H1 (cell line): ENCODE measurements around the gene RNU5D-1. TPM values are rescaled to one million over a fixed set of nuclear protein-coding genes. Genes with fewer than 3 reads are reported as not detected.

Experiments used
- CTCF ChIA-PET: fragments of 300-600 bp; sonication (Branson Sonifier 250); formaldehyde crosslinking; loops from one replicate; lab custom pipeline; 2021; ENCODE audit not compliant: partially characterized antibody; lab: Charles Lee
- POLR2A ChIA-PET: fragments of 300-600 bp; sonication (Branson Sonifier 250); formaldehyde crosslinking; loops from one replicate; lab custom pipeline; 2021; ENCODE audit warnings: inconsistent platforms; ENCODE audit not compliant: partially characterized antibody; lab: Charles Lee
- DNase-seq, 2 experiments: peaks; one replicate each; pipeline versions ENCODE4 v3.0.0 to v3.0.0-alpha.2; 2010 to 2022; ENCODE audit warnings: low spot score in 2 of 2, low read depth in 1 of 2, mixed read lengths in 1 of 2
- FAIRE-seq: peaks from 2 replicates; lab custom pipeline; 2011; peaks lifted over from hg19 to GRCh38; lab: Jason Lieb, UNC
- H2AFZ ChIP-seq: 2 replicates; pipeline ENCODE4 v1.8.1; 2012; ENCODE audit warnings: low read length, inconsistent platforms
- H2AK5ac ChIP-seq: 2 replicates; pipeline ENCODE4 v1.6.1; 2013; ENCODE audit warnings: low read depth, low read length
- H2BK120ac ChIP-seq: replicated peaks from 2 replicates; pipeline ENCODE3; 2013; ENCODE audit warnings: low read depth, low read length, inconsistent platforms
- H2BK12ac ChIP-seq: 2 replicates; pipeline ENCODE4 v1.6.1; 2013; ENCODE audit warnings: low read depth, low read length
- H2BK15ac ChIP-seq: 2 replicates; pipeline ENCODE4 v1.6.1; 2013; ENCODE audit warnings: low read length
- H2BK20ac ChIP-seq: 2 replicates; pipeline ENCODE4 v1.6.1; 2013; ENCODE audit warnings: low read length
- H2BK5ac ChIP-seq: 2 replicates; pipeline ENCODE4 v1.6.1; 2013; ENCODE audit warnings: low read depth, low read length
- H3K14ac ChIP-seq: 2 replicates; pipeline ENCODE4 v1.6.1; 2013; ENCODE audit warnings: inconsistent platforms; ENCODE audit not compliant: insufficient read length
- H3K18ac ChIP-seq: 2 replicates; pipeline ENCODE4 v1.6.1; 2013; ENCODE audit warnings: low read length; ENCODE audit errors: extremely low read depth
- H3K23ac ChIP-seq: 2 replicates; pipeline ENCODE4 v1.6.1; 2013; ENCODE audit warnings: inconsistent platforms; ENCODE audit not compliant: insufficient read length
- H3K23me2 ChIP-seq: 2 replicates; pipeline ENCODE4 v1.6.1; 2013; ENCODE audit warnings: low read depth, low read length
- H3K27ac ChIP-seq: 2 replicates; pipeline ENCODE4 v1.6.1; 2011; ENCODE audit warnings: low read depth, low read length, inconsistent platforms
- H3K27me3 ChIP-seq, 4 experiments: replicated peaks in 1 of 4; 1 replicate in 1 of 4; 2 replicates in 3 of 4; pipeline versions ENCODE4 v1.6.1 to v1.8.1; 2011 to 2013; ENCODE audit warnings: low read length in 3 of 4, mild to moderate bottlenecking in 3 of 4, inconsistent platforms in 2 of 4, mixed read lengths in 2 of 4, moderate library complexity in 1 of 4; ENCODE audit not compliant: control insufficient read depth in 3 of 4, insufficient read depth in 3 of 4; ENCODE audit errors: extremely low read depth in 1 of 4
- H3K36me3 ChIP-seq, 4 experiments: 2 replicates each; pipeline versions ENCODE4 v1.6.1 to v1.8.1; 2011 to 2013; ENCODE audit warnings: mild to moderate bottlenecking in 4 of 4, low read length in 3 of 4, moderate library complexity in 2 of 4, control low read depth in 1 of 4, inconsistent platforms in 1 of 4; ENCODE audit not compliant: insufficient read depth in 4 of 4, control insufficient read depth in 2 of 4
- H3K4ac ChIP-seq: replicated peaks from 2 replicates; pipeline ENCODE3; 2013; ENCODE audit warnings: low read length, low read depth, mixed read lengths, inconsistent platforms; ENCODE audit not compliant: insufficient read length
- H3K4me1 ChIP-seq, 4 experiments: replicated peaks in 1 of 4; 1 replicate in 1 of 4; 2 replicates in 3 of 4; pipeline versions ENCODE4 v1.6.1 to v1.8.1; 2011 to 2013; ENCODE audit warnings: low read length in 3 of 4, inconsistent platforms in 2 of 4, mixed read lengths in 1 of 4; ENCODE audit not compliant: insufficient read depth in 4 of 4, control insufficient read depth in 3 of 4
- H3K4me2 ChIP-seq, 2 experiments: 2 replicates each; pipeline versions ENCODE4 v1.6.1 to v1.8.1; 2011 to 2013; ENCODE audit warnings: low read depth in 2 of 2, low read length in 2 of 2, control low read depth in 1 of 2, inconsistent platforms in 1 of 2, mild to moderate bottlenecking in 1 of 2; ENCODE audit not compliant: insufficient read depth in 1 of 2
- H3K4me3 ChIP-seq, 4 experiments: fragments of 200-600, 300-600 bp in 1 of 4; sonication (generic), shearing (Covaris generic), sonication (Bioruptor Twin) in 1 of 4; 2 replicates each; pipeline versions ENCODE4 v1.5.1 to v1.8.1; 2011 to 2016; ENCODE audit warnings: low read length in 4 of 4, low read depth in 3 of 4, control low read depth in 2 of 4, inconsistent platforms in 2 of 4, mild to moderate bottlenecking in 2 of 4, mixed read lengths in 1 of 4, moderate library complexity in 1 of 4; ENCODE audit not compliant: insufficient read depth in 2 of 4; ENCODE audit errors: extremely low read depth in 1 of 4
- H3K56ac ChIP-seq: replicated peaks from 2 replicates; pipeline ENCODE3; 2013; ENCODE audit warnings: low read depth, mild to moderate bottlenecking, mixed read lengths, low read length, inconsistent platforms; ENCODE audit not compliant: insufficient read length
- H3K79me1 ChIP-seq: 2 replicates; pipeline ENCODE4 v1.6.1; 2013; ENCODE audit warnings: low read depth, low read length, control low read depth
- H3K79me2 ChIP-seq, 2 experiments: 2 replicates each; pipeline versions ENCODE4 v1.6.1 to v1.8.1; 2012 to 2013; ENCODE audit warnings: low read length in 2 of 2, mild to moderate bottlenecking in 2 of 2, inconsistent platforms in 1 of 2; ENCODE audit not compliant: insufficient read depth in 2 of 2, control insufficient read depth in 1 of 2
- H3K9ac ChIP-seq, 4 experiments: replicated peaks in 1 of 4; 1 replicate in 1 of 4; 2 replicates in 3 of 4; pipeline versions ENCODE4 v1.6.1 to v1.8.1; 2011 to 2013; ENCODE audit warnings: low read depth in 3 of 4, low read length in 3 of 4, control low read depth in 2 of 4, mild to moderate bottlenecking in 2 of 4, moderate library complexity in 2 of 4, inconsistent platforms in 1 of 4; ENCODE audit errors: extremely low read depth in 1 of 4
- H3K9me3 ChIP-seq, 2 experiments: 2 replicates each; pipeline versions ENCODE4 v1.6.1 to v1.8.1; 2012 to 2013; ENCODE audit warnings: mild to moderate bottlenecking in 2 of 2, moderate library complexity in 2 of 2, control low read depth in 1 of 2, inconsistent platforms in 1 of 2, low read depth in 1 of 2, low read length in 1 of 2, mixed read lengths in 1 of 2; ENCODE audit not compliant: insufficient read depth in 2 of 2
- H4K20me1 ChIP-seq, 2 experiments: replicated peaks in 1 of 2; 2 replicates each; pipeline versions ENCODE3 to v1.8.1; 2011 to 2013; ENCODE audit warnings: inconsistent platforms in 2 of 2, low read length in 2 of 2, mild to moderate bottlenecking in 1 of 2; ENCODE audit not compliant: insufficient read depth in 2 of 2, control insufficient read depth in 1 of 2
- H4K5ac ChIP-seq: 2 replicates; pipeline ENCODE4 v1.6.1; 2013; ENCODE audit warnings: low read length, low read depth, mixed read lengths, inconsistent platforms; ENCODE audit not compliant: insufficient read length
- H4K8ac ChIP-seq: 2 replicates; pipeline ENCODE4 v1.8.0; 2013; ENCODE audit warnings: mild to moderate bottlenecking, moderate library complexity, low read length, inconsistent platforms; ENCODE audit not compliant: insufficient read depth; ENCODE audit errors: extremely low read depth
- H4K91ac ChIP-seq: replicated peaks from 2 replicates; pipeline ENCODE3; 2013; ENCODE audit warnings: low read length, mixed read lengths, inconsistent platforms; ENCODE audit not compliant: insufficient read length
- ASH2L ChIP-seq: fragments of 200-600, 300-600 bp; sonication (generic); IDR thresholded peaks from one replicate; pipeline ENCODE4 v1.7.1; 2017; ENCODE audit warnings: low read length
- CHD2 ChIP-seq: IDR thresholded peaks from 2 replicates; pipeline ENCODE4 v1.6.1; 2012; ENCODE audit warnings: low read length, improper control_type of control experiment
- E2F6 ChIP-seq: IDR thresholded peaks from 2 replicates; pipeline ENCODE4 v1.6.1; 2012; ENCODE audit warnings: inconsistent platforms
- EGR1 ChIP-seq: IDR thresholded peaks from 2 replicates; pipeline ENCODE4 v1.6.1; 2011; ENCODE audit warnings: low read depth, low read length, borderline replicate concordance
- KDM5A ChIP-seq: fragments of 200-600 bp; IDR thresholded peaks from 2 replicates; pipeline ENCODE4 v1.7.1; 2012; ENCODE audit warnings: mild to moderate bottlenecking, low read length, inconsistent platforms, mixed read lengths
- RXRA ChIP-seq: IDR thresholded peaks from 2 replicates; pipeline ENCODE4 v1.6.1; 2011; ENCODE audit warnings: low read depth, mild to moderate bottlenecking, low read length, moderate library complexity; ENCODE audit not compliant: insufficient read depth
- SAP30 ChIP-seq: fragments of 300-600 bp; sonication (generic); IDR thresholded peaks from 2 replicates; pipeline ENCODE4 v1.7.1; 2012; ENCODE audit warnings: low read length, moderate library complexity, mild to moderate bottlenecking, inconsistent platforms; ENCODE audit not compliant: insufficient read depth, insufficient replicate concordance
- SIRT6 ChIP-seq: IDR thresholded peaks from one replicate; pipeline ENCODE4 v1.7.1; 2012; ENCODE audit warnings: low read length, inconsistent platforms
- SUZ12 ChIP-seq: fragments of 200-600 bp; sonication (generic); IDR thresholded peaks from 2 replicates; pipeline ENCODE4 v1.6.1; 2012; ENCODE audit warnings: mild to moderate bottlenecking, inconsistent platforms, low read length, moderate library complexity, mixed read lengths
- WGBS, 2 experiments: shearing (Covaris generic) in 1 of 2; methylation state at CpG; one replicate each; pipeline versions ENCODE4 v1.1.6 to v1.1.7; 2013 to 2015; ENCODE audit warnings: low lambda C conversion rate in 2 of 2, mixed read lengths in 2 of 2, inconsistent platforms in 1 of 2, low coverage in 1 of 2, missing lambda C conversion rate in 1 of 2; ENCODE audit not compliant: insufficient replicate concordance in 2 of 2, insufficient coverage in 1 of 2, insufficient read length in 1 of 2; ENCODE audit errors: extremely low coverage in 1 of 2, missing lambda C conversion rate in 1 of 2; 5-methylcytosine and 5-hydroxymethylcytosine counted together
- polyA plus RNA-seq, 7 experiments: library from polyadenylated mRNA; depleted of rRNA in 3 of 7; stranded (reverse) in 5 of 7; unstranded in 2 of 7; fragments of >200 nt in 5 of 7; fragments of 200-250 nt in 2 of 7; gene quantifications; 1 replicate in 5 of 7; 2 replicates in 1 of 7; 4 replicates in 1 of 7; pipeline versions ENCODE4 v1.2.1 to v1.2.3, GENCODE V29; 2011 to 2013; ENCODE audit warnings: missing spikeins in 2 of 7, mixed read lengths in 2 of 7
- total RNA-seq: library from RNA; stranded (reverse); fragmentation: NEBNext Ultra II Directional; extraction: Animal tissue kit (Norgen Biotek cat#: 25700); gene quantifications from 2 replicates; pipeline ENCODE4 v1.2.1, GENCODE V29; 2021
- TF ChIP-seq, protein P1 (sequence below): IDR thresholded peaks from 2 replicates; pipeline ENCODE4 v1.6.1; 2011; ENCODE audit warnings: low read depth, mild to moderate bottlenecking, low read length; ENCODE audit not compliant: insufficient read depth

Gene RNU5D-1
- total and polyA plus RNA-seq, 2 of the 8 experiments (the other 6 are each of a cell fraction or from before 2014, with no cell fraction given) = under 0.01 TPM; not detected in 1

GRCh38 chr1:44723064-44723463 is 7.9 kb downstream of the RNU5D-1 start:
- Histone ChIP-seq H3K4me1 (peaks cover 0 to 1% (median 0%) of the 10 kb centered on the region in 4 experiments; a peak in 3 of 7 replicates), H2BK120ac (no peak overlapping the region), H3K9ac (no peak overlapping the region), H3K79me2 (no peaks in the 10 kb centered on the region), H3K4me2 (no peak overlapping the region), H3K14ac (no peak overlapping the region), H2BK5ac (no peak overlapping the region), H3K36me3 (no peaks in the 10 kb centered on the region), H3K79me1 (no peaks in the 10 kb centered on the region), H2AK5ac (no peak overlapping the region), H2BK12ac (peak overlapping the region; percentile 40; the same call in 1 of the 2 replicates), H2BK20ac (no peak overlapping the region), H3K9me3 (no peaks in the 10 kb centered on the region), H4K8ac (no peak overlapping the region; the same call in 1 of the 2 replicates), H3K18ac (no peak overlapping the region), H4K20me1 (no peaks in the 10 kb centered on the region), H2AFZ (no peak overlapping the region; the same call in 1 of the 2 replicates), H3K4ac (no peak overlapping the region), H4K5ac (no peak overlapping the region), H3K23ac (no peak overlapping the region), H3K27ac (no peak overlapping the region), H3K23me2 (no peaks in the 10 kb centered on the region), H3K4me3 (no peak overlapping the region), H3K56ac (no peak overlapping the region), H2BK15ac (no peak overlapping the region), H3K27me3 (no peaks in the 10 kb centered on the region), H4K91ac (no peak overlapping the region)
- CTCF ChIA-PET = interaction anchor here (0.8 to 1.4 kb wide), 5 partner anchors 9 to 100 kb away, joined by 3 to 4 read pairs (median 3); partner anchors contain the start of gene BTBD19
- POLR2A ChIA-PET = interaction anchor here (0.7 to 22.5 kb wide), 6 partner anchors 10 to 173 kb away, joined by 3 to 428 read pairs (median 77); partner anchors contain the start of genes BEST4, KIF2C, RNU5D-1 and RPS8
- FAIRE-seq (no peak), DNase-seq (no peak)
- TF ChIP-seq CHD2 = no peak
- TF ChIP-seq SIRT6 = no peak
- TF ChIP-seq EGR1 = no peak
- no peak for TF ChIP-seq SAP30
- TF ChIP-seq E2F6 = no peak
- TF ChIP-seq RXRA = no peak
- TF ChIP-seq ASH2L = no peak
- TF ChIP-seq KDM5A = no peak
- no peak for TF ChIP-seq SUZ12
- TF ChIP-seq, protein P1, sequence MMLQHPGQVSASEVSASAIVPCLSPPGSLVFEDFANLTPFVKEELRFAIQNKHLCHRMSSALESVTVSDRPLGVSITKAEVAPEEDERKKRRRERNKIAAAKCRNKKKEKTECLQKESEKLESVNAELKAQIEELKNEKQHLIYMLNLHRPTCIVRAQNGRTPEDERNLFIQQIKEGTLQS = no peak
- 95% methylated on average over 9 of the region's 9 CpGs; no CpG with 5 or more reads in 1 of the 2 experiments for WGBS, 2 experiments
